Suppressor macrophage (primary cell): ENCODE measurements around the gene NPC1L1.

Experiments used
- DNase-seq, 4 experiments: peaks; one replicate each; pipeline ENCODE4 v3.0.0-alpha.2; 2020 to 2022
- total RNA-seq, 17 experiments: gene quantifications; one replicate each; lab custom pipeline; 2026; ENCODE audit warnings: mixed read lengths in 6 of 17, inconsistent platforms in 3 of 17; lab: John Stamatoyannopoulos, UW

The NPC1L1 gene, protein sequence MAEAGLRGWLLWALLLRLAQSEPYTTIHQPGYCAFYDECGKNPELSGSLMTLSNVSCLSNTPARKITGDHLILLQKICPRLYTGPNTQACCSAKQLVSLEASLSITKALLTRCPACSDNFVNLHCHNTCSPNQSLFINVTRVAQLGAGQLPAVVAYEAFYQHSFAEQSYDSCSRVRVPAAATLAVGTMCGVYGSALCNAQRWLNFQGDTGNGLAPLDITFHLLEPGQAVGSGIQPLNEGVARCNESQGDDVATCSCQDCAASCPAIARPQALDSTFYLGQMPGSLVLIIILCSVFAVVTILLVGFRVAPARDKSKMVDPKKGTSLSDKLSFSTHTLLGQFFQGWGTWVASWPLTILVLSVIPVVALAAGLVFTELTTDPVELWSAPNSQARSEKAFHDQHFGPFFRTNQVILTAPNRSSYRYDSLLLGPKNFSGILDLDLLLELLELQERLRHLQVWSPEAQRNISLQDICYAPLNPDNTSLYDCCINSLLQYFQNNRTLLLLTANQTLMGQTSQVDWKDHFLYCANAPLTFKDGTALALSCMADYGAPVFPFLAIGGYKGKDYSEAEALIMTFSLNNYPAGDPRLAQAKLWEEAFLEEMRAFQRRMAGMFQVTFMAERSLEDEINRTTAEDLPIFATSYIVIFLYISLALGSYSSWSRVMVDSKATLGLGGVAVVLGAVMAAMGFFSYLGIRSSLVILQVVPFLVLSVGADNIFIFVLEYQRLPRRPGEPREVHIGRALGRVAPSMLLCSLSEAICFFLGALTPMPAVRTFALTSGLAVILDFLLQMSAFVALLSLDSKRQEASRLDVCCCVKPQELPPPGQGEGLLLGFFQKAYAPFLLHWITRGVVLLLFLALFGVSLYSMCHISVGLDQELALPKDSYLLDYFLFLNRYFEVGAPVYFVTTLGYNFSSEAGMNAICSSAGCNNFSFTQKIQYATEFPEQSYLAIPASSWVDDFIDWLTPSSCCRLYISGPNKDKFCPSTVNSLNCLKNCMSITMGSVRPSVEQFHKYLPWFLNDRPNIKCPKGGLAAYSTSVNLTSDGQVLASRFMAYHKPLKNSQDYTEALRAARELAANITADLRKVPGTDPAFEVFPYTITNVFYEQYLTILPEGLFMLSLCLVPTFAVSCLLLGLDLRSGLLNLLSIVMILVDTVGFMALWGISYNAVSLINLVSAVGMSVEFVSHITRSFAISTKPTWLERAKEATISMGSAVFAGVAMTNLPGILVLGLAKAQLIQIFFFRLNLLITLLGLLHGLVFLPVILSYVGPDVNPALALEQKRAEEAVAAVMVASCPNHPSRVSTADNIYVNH (N-terminal part only)
- 0 to 2.8 (median 0) reads per million in 17 experiments for total RNA-seq

DNA sequence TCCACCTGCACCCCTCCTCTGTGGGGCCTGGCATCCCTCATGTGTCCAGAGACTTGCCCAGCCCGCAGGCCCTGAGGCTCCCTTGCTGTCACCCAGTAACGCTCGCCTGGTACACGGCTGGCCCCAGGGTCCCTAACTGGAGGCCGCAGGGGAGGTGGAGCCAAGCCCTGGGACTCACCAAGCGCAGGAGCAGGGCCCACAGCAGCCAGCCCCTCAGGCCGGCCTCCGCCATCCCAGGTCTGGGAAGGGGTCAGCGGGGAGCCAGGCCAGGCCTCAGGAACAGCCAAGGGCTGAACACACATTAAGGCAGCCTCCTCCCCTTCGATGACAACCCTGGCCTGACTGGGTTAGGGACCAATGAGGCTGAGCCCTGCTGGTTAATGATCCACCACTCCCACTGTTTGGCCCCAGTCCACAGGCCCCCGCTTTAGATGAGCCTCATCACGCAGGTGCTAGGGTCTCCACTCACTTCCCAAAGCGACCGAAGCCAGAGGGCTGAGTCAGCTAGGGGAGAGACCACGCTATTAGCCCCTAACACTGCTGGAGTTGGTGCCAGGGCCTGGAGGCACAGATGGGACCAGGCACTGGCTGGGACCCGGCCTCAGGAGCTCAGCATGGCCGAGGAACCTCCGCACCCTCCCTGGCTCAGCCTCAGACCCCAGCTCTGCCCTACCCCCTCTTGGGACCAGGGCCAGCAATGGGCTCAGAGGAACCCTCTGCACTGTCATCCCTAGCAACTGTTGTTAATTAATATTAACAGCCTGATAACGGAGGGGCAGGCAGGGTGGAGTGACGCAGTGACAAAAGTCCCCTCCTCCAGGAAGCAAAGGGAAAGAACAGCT is at the start of gene NPC1L1:
Gene NPC1L1 (minus strand): TSS at position 303 of the 842 bp plus-strand sequence. CDS start 71 bp downstream, at position 232.
- DNase-seq: no peak

DNA sequence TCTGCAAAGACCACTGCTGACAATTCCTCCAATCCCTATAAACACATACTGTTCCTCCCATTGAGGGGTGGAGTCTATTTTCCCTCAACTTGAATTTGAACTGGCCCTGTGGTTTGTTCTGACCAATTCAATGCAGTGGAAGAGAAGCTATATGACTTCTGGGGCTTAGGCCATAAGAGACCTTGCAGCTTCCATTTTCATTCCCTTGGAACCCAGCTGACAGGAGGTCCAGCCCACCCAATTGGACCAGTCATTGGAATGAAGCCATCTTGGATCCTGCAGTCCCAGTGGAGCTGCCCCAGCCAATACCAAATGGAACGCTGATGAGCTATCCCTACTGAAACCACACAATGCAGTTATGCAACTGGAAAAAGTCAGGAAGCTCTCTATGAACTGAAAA is 49.8 kb upstream of the NPC1L1 start:
- DNase-seq: no peak

DNA sequence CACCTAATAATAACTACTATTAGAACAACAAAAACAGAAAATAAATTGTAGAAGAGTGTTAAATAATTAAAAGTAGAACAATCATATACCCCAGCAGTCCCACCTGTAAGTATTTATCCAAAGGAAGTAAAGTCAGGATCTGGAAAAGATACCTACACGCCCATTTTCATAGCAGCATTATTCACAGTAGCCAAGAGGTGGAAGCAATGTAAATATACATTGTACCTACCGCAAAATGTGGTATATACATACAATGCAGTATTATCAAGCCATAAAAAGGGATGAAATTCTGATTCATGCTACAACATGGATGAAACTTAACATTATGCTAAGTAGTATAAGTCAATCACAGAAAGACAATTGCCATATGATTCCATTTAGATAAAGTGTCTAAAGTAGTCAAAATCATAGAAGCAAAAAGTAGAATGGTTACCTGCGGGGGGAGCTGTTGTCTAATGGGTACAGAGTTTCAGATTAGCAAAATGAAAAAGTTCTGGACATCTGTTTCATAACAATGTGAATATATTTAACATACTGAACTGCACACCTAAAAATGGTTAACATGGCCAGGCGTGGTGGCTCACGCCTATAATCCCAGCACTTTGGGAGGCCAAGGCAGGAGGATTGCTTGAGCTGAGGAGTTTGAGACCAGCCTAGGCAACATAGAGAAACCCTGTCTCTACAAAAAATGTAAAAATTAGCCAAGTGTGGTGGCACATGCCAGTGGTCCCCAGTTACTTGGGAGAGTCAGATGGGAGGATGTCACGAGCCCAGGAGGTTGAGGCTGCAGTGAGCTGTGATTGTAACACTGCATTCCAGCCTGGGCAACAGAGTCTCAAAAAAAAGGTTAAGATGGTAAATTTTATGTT is 46.9 kb upstream of the NPC1L1 start:
- DNase-seq: peak; percentile 69 to 82 (median 74)

DNA sequence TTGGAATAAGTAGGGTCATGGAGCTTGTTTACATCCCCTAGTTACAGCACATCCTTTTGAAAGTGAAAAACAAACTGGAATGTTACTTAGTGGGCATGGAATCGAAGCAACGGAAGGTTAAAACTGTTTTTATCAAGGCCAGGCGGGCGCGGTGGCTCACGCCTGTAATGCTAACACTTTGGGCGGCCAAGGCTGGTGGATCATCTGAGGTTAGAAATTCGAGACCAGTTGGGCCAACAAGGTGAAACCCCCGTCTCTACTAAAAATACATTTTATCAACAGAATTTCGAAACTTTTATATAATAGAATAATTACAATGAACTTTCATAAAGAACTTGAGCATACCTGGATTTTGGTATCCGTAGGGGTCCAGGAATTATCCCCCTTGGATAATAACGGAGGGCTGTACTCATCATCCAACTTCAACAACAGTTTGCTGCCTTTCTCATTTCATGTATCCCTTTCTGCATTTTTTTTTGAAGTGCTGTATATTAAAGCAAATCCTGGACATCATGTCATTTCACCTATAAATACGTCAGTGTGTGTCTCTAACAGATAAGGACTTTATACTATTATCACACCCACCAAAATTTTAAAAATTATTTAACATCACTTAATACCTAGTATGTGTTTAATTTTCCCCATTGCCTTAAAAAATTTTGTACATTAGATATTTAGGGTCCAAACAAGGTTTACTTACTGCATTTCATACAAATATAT is 42.2 kb upstream of the NPC1L1 start:
- no peak for DNase-seq

DNA sequence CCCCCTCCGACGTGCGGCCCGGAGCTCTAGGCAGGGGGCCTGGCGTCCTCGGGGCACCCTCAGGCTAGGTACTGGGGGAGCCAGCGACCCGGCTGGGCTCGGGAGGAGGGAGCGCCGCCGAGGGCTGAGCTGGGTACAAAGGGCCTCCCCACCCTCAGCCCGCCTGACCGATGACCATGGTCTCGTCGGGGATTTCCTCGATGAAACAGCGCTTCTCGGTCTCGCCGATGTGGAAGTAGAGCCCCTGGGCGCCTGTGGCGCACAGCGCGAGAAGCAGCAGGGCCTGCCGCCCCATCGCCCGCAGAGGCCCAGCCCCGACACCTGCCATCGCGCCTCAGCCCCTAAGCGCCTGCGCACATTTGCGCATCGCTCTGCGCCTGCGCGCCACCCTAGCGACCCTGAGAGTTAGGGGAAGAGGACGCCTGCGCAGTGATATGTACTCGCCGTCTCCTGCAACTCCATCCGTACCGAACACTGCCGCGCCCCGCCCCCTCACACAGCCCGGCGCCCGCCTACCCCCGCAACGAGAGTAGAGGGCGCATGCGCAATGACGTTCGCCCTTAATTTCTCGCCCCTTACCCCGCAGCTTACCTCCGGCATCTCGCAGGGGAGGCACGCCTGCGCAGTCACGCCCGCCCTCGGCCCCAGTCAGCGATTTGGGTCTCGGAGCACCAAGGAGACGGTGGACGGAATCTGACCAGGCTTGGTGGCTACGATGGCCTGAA is 40.9 kb upstream of the NPC1L1 start, which contains the start of gene TMED4:
Gene TMED4 (minus strand): TSS at position 353 of the 725 bp plus-strand sequence. CDS start 25 bp downstream, at position 328.
- peak; percentile 99 to 100 (median 100) for DNase-seq

DNA sequence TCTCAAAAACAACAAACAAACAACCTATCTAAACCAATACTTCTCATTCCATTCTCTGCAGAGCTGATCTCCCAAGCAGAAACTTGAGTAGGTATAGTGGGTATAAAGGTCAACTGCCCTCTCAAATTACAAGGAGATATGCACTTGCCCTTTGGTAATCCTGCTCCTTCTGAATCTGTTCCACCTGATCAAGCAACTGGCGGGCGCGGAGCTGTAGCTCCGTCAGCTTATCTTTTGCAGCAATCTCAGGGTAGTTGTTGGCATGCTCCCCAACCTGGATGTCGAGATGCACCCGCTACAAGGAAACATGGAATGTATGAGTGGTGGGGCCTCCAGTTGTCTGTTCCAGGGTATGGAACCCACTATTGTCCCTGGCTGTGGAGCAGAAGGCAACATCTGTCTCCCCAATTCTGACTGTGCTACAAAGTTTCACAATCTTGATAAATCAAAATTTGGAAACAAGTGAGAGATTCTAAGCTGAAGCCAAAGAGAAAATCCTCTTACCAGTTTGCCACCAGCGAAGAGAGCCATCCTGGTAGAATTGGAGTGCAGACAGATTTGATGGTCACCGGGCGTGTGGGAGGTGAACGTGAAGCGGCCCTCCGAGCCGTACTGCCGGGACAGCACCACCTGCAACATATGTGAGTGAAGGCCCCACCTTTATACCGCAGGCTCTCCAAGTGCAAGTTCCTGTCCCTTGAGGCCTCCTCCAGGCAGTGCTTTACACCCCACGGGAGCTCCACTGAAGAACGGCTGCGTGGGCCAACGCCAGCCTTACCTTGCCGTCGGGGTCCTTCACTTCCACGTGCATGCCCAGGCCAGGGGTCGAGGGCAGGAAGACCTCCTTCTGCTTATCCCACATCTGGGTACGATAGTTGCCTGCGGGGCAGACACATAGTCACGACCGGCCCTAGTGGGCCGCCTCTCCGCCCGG is 40.1 kb upstream of the NPC1L1 start:
- peak in 3 of 4 experiments; percentile 18 to 39 (median 20) for DNase-seq

DNA sequence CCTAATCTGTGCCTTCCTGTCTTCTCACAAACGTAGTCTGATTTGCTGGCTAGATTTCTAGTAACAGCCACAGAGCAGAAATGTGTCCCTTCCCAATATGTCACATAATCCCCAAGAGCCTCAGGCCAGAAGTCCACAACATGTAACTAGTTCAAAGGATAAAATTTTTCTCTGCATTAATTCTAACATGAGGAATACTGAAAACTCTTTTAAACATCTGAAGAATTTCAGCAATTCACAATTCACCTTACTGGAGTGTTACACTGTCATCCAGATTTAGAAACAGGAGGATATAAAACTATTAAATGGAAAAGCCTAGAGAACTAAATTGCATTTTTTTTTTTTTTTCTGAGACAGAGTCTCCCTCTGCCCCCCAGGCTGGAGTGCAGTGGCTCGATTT is 35.1 kb upstream of the NPC1L1 start:
- DNase-seq: no peak

DNA sequence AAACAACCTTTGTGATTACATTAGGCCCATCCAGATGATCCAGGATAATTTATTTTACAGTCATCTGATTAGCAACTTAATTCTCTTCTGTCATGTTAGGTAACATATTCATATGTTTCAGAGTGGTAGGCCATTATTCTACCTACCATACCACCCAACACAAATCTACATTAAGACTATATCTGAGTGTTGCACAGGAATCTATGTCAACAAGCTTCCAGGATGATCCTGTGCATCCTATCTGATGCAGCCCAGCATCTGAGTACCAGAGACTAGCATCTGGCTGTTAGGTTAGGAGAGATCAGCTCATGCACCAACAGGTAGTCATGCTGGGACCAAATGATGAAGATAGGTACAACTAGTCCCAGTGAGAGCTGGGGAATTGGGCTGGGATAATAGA is 33.9 kb upstream of the NPC1L1 start:
- DNase-seq: no peak

DNA sequence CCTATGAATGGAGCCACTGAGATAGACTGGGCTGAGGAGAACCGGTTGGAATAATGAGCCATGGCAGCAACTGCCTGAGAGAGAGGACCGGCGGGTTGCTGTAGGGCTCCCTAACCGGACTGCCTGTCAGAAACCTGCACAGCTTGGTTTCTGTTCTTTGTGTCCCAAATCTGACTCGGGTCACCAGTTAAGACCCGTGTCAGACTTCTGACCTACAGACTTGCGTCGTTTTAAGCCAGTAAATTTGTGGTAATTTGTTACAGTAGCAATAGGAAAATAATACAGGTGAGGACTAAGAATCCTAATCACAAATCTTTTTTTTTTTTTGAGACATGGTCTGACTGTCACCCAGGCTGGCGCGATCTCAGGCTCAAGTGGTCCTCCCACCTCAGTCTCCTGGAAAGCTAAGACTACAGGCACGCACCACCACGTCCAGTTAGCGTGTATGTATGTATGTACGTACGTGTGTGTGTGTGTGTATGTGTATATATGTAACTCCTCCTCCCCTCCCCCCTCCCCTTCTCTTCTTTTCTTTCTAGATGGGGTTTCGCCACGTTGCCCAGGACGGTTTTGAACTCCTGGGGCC is 33.2 kb upstream of the NPC1L1 start:
- DNase-seq: no peak

DNA sequence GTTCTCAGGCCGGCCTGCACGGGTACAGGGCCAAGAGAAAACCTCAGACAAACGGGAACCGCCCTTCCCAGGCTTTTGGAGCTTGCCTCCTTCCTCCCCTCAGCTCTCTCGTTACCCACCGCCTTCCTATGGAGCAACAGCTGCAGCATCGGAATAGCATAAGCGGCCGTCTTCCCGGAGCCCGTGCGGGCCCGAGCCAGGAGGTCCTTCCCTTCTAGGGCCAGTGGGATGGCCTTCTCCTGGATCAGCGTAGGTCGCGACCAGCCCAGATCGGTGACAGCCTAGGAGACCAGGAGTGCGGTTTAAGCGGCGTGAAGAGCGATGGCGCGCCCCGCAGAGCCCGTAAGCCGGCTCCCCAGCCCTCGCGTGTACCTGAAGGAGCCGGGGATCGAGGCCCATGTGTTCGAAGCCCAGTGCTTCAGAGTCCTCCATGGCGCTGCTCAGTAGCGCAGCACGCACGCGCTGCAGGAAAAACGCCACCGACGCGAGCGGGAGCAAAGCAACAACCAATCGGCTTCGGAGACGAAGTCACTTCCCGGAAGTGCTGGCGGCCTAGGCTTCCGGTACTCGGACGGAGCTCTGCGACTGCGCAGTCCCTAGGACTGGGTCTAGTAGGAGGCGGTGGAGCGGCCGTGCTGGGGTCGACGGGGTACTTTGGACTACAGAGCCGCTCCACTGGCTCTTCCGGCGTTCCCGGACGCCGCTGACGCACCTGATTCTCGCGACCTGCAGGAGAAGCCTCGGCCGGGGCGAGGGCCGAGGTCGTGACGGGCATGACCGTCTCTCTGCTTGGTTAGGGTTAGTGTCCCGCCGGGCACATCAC is 32.5 kb upstream of the NPC1L1 start, which contains the start of gene DDX56:
Gene DDX56 (minus strand): TSS at position 445 of the 823 bp plus-strand sequence. CDS start 13 bp downstream, at position 432.
- DNase-seq: peak; percentile 97 to 98 (median 98)

DNA sequence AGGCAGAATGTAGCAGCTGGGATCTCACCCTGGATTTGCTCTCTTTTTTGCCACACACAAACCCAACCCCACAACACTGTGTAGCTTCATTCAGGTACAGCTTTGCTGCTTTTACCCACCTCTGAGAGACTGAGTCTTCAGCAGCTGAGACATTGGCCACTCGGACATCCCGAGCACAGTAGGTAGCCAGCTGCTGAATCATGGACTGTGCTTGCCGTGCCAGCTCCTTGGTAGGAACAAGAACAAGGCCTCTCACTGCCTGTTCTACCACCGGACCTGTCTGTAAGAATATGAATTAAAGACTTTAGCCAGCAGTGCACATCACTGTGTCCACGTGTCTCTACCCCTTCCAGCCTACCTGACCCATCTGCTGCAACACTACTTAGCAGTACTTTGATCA is 31.6 kb upstream of the NPC1L1 start:
- DNase-seq: no peak

DNA sequence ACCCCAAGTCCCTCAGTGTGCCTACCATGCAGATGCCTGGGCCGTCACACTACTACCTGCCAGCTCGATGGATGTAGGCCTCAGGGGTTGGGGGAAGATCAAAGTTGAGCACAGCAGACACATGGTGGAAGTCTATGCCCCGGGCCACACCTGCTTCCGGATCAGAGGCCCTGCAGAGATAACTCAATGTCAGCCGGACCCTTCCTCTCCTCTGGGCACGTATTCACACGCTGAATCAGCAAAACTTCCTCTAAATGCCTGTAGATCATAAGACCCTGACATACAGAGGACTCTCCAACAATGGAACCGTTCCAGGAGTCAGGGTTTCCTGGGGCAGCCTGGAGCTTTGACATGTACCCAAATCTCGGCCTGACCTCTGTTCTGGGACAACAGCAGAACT is 28.8 kb upstream of the NPC1L1 start:
- DNase-seq: no peak

DNA sequence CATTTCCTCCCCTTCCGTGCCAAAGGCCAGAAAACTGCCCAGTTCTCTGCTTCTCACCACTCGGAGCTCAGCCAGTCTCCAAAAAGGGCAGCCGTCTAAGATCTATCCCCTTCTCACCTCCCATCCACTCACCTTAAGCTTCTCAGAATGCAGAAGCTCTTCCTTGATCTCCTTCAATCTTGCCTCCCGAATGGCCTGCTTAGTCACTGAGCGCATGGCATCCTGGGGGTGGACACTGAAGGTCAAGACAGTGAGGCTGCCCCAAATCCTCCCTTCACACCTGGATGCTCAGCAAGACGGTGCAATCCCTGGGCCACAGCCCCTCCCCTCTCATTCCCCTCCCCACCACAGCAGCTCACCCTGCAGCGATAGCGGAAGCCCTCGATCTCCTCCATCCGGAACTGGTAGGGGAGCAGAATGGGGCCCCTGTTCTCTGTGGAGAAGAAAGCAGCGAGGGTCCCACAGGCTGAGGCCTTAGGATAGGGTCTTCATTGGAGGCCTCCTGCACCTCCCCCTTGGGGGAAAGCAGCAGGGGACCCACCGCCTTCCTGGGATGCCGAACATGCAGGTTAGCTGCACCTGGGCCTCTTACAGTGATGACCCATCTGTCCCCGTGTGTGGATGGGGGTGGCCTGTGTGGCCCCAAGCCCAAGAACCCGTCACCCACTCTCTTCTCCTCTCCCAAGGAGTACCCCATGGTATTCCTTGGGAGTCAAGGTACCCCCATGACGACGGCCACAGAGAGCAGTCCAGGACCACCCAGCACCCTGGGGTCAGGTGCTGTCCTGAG is 27.8 kb upstream of the NPC1L1 start:
- DNase-seq: no peak

DNA sequence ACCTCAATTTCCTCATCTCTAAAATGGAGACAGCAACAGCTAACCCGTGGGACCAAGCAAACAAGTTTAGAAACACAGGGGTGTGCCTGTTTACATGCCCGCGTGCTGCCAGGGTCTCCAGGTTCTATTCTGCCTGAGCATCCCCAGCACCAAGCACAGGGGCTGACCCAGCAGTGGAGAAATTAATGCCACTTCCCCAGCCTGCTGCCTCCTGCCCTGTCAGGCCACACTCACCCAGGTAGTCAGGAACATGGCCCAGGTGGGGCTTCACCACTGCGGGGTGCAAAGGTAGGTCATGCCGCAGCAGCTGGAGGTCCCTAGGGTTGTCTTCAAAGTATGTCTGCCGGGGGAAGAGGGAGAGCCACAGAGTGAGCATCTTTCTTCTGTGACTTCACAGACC is 26.8 kb upstream of the NPC1L1 start:
- no peak for DNase-seq

DNA sequence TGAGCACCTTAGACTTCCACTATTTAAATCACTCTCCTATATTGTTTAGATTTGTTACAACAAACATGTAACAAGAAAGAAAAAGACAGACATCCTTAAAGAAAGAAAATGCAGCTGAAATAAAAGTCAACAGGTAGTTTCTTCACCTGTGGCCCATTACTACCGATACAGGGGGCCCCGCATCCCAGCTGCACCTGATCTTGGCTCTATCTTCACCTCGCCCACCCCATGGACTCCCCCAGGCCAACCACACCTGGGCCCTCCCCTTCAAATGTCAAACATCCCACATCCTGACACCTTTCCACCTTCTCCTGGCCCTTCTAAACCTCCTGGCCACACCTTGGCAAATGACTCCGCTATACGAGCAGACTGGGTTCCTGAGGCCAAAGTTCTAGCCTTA is 25.6 kb upstream of the NPC1L1 start:
- no peak for DNase-seq
